ENCODE results near the gene GCNT2.

The GCNT2 gene

DNA sequence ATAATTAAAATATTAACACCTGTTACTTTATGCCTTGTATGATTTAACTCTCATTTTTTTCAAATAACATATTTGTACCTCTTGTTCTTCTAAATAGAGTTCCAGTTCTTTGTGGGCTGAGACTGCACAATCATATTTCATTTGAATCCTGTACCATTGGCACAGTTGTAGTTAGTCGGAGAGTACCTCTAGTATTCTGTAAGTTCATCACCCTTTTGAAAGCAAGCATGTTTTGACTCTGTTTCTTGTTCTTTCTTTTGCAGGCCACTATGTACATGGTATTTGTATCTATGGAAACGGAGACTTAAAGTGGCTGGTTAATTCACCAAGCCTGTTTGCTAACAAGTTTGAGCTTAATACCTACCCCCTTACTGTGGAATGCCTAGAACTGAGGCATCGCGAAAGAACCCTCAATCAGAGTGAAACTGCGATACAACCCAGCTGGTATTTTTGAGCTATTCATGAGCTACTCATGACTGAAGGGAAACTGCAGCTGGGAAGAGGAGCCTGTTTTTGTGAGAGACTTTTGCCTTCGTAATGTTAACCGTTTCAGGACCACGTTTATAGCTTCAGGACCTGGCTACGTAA is 105.1 kb downstream of the GCNT2 start:
- H3K9me2 ChIP-seq (ENCODE audit: low read depth, low read length) = no peaks in the 10 kb centered on the region
- H3K27ac ChIP-seq (ENCODE audit: low read depth, low read length, poor library complexity, severe bottlenecking) = no peak overlapping the region
- H3K36me3 ChIP-seq (ENCODE audit: insufficient read depth, low read length) = peaks cover 63% of the 10 kb centered on the region
- no peaks in the 10 kb centered on the region for H3K79me2 ChIP-seq (ENCODE audit: insufficient read depth, low read length)
- no peaks in the 10 kb centered on the region for H3K27me3 ChIP-seq (ENCODE audit: insufficient read depth, low read length)
- H3K4me3 ChIP-seq (ENCODE audit: low read depth, low read length, poor library complexity, severe bottlenecking) = no peak overlapping the region
- H2AFZ ChIP-seq (ENCODE audit: low read length) = no peak overlapping the region
- no peaks in the 10 kb centered on the region for H4K20me1 ChIP-seq (ENCODE audit: insufficient read depth, low read length)
- no peaks in the 10 kb centered on the region for H3K9me3 ChIP-seq (ENCODE audit: low read length)
- H3F3A ChIP-seq (ENCODE audit: insufficient read depth, low read length) = no peaks in the 10 kb centered on the region
- H3K9ac ChIP-seq (ENCODE audit: low read length) = no peak overlapping the region
- TF ChIP-seq CTCF (IDR thresholded peaks at IDR 0.05; ENCODE audit: low read length) = no peak
- H3K4me1 ChIP-seq (ENCODE audit: insufficient read depth, low read length, severe bottlenecking) = no peaks in the 10 kb centered on the region
- H3K4me2 ChIP-seq (ENCODE audit: low read length) = no peak overlapping the region

GRCh38 chr6:10627800-10628199 is 106.6 kb downstream of the GCNT2 start:
- Histone ChIP-seq H2AFZ (ENCODE audit: low read length) (no peak overlapping the region), H3K36me3 (ENCODE audit: insufficient read depth, low read length) (peaks cover 47% of the 10 kb centered on the region)

GRCh38 chr6:10630178-10630577 is 109.0 kb downstream of the GCNT2 start:
- no peaks in the 10 kb centered on the region for H3K79me2 ChIP-seq (ENCODE audit: insufficient read depth, low read length)
- peaks cover 25% of the 10 kb centered on the region for H3K36me3 ChIP-seq (ENCODE audit: insufficient read depth, low read length)
- no peaks in the 10 kb centered on the region for H3K9me3 ChIP-seq (ENCODE audit: low read length)
- H3K27ac ChIP-seq (ENCODE audit: low read depth, low read length, poor library complexity, severe bottlenecking) = no peak overlapping the region
- H3K4me2 ChIP-seq (ENCODE audit: low read length) = no peak overlapping the region
- no peak overlapping the region for H3K9ac ChIP-seq (ENCODE audit: low read length)
- no peak overlapping the region for H3K4me3 ChIP-seq (ENCODE audit: low read depth, low read length, poor library complexity, severe bottlenecking)
- no peaks in the 10 kb centered on the region for H3K4me1 ChIP-seq (ENCODE audit: insufficient read depth, low read length, severe bottlenecking)
- no peak for TF ChIP-seq CTCF (IDR thresholded peaks at IDR 0.05; ENCODE audit: low read length)
- no peak for TF ChIP-seq EZH2 (IDR thresholded peaks at IDR 0.05; ENCODE audit: borderline replicate concordance, low read length)
- H2AFZ ChIP-seq (ENCODE audit: low read length) = no peak overlapping the region
- H3K9me2 ChIP-seq (ENCODE audit: low read depth, low read length) = no peaks in the 10 kb centered on the region
- no peaks in the 10 kb centered on the region for H3F3A ChIP-seq (ENCODE audit: insufficient read depth, low read length)
- H3K27me3 ChIP-seq (ENCODE audit: insufficient read depth, low read length) = no peaks in the 10 kb centered on the region
- no peaks in the 10 kb centered on the region for H4K20me1 ChIP-seq (ENCODE audit: insufficient read depth, low read length)

More at GRCh38 chr6:10627800-10628199, 106.6 kb downstream of the GCNT2 start:
- TF ChIP-seq EZH2 (IDR thresholded peaks at IDR 0.05; ENCODE audit: borderline replicate concordance, low read length) (no peak), CTCF (IDR thresholded peaks at IDR 0.05; ENCODE audit: low read length) (no peak)
- Histone ChIP-seq H4K20me1 (ENCODE audit: insufficient read depth, low read length) (no peaks in the 10 kb centered on the region), H3K27ac (ENCODE audit: low read depth, low read length, poor library complexity, severe bottlenecking) (no peak overlapping the region), H3K4me2 (ENCODE audit: low read length) (no peak overlapping the region), H3K27me3 (ENCODE audit: insufficient read depth, low read length) (no peaks in the 10 kb centered on the region), H3K9me3 (ENCODE audit: low read length) (no peaks in the 10 kb centered on the region), H3K79me2 (ENCODE audit: insufficient read depth, low read length) (no peaks in the 10 kb centered on the region), H3F3A (ENCODE audit: insufficient read depth, low read length) (no peaks in the 10 kb centered on the region), H3K9me2 (ENCODE audit: low read depth, low read length) (no peaks in the 10 kb centered on the region), H3K4me3 (ENCODE audit: low read depth, low read length, poor library complexity, severe bottlenecking) (no peak overlapping the region), H3K9ac (ENCODE audit: low read length) (no peak overlapping the region), H3K4me1 (ENCODE audit: insufficient read depth, low read length, severe bottlenecking) (no peaks in the 10 kb centered on the region)
